GM12878 (cell line): ENCODE results near the gene MAP2K2. TPM values are rescaled to one million over a fixed set of nuclear protein-coding genes. Genes with fewer than 3 reads are reported as not detected.

Experiments
- KDM1A ChIP-seq: fragments of 200-600 bp; sonication (generic); IDR thresholded peaks from 2 replicates; pipeline ENCODE4 v1.6.1; 2016; ENCODE audit warnings: borderline replicate concordance
- PML ChIP-seq: IDR thresholded peaks from 2 replicates; pipeline ENCODE4 v1.6.1; 2012; ENCODE audit warnings: low read length, inconsistent platforms
- RAD51 ChIP-seq: fragments of 450-650 bp; IDR thresholded peaks from 2 replicates; pipeline ENCODE4 v1.6.1; 2016; ENCODE audit warnings: moderate library complexity, mild to moderate bottlenecking, inconsistent platforms
- SKIL ChIP-seq: fragments of 450-650 bp; IDR thresholded peaks from 2 replicates; pipeline ENCODE4 v1.6.1; 2017; ENCODE audit warnings: mild to moderate bottlenecking, low read depth, inconsistent platforms; ENCODE audit not compliant: poor library complexity, severe bottlenecking
- SMARCA5 ChIP-seq: fragments of 450-650 bp; IDR thresholded peaks from 2 replicates; pipeline ENCODE4 v1.6.1; 2017; ENCODE audit warnings: mild to moderate bottlenecking
- TARDBP ChIP-seq: IDR thresholded peaks from 2 replicates; pipeline ENCODE4 v1.6.1; 2016; ENCODE audit warnings: borderline replicate concordance
- ZBTB4 ChIP-seq: fragments of 450-650 bp; formaldehyde crosslinking; IDR thresholded peaks from 2 replicates; pipeline ENCODE4 v1.4.0; 2022; ENCODE audit warnings: mild to moderate bottlenecking, moderate library complexity
- polyA plus RNA-seq, 11 experiments: library from polyadenylated mRNA; depleted of rRNA in 4 of 11; unstranded in 6 of 11; stranded (reverse) in 5 of 11; fragments of >200 nt; fragmentation: Nextera tagmentation in 4 of 11; fragmentation: Illumina TruSeq in 1 of 11; extraction: Ambion mirVana in 4 of 11; extraction: Trizol in 1 of 11; gene quantifications; 1 replicate in 1 of 11; 2 replicates in 10 of 11; pipeline versions ENCODE4 v1.2.1 to v1.2.3, GENCODE V29; 2011 to 2016; ENCODE audit warnings: inconsistent platforms in 2 of 11, missing spikeins in 2 of 11, low read depth in 1 of 11
- total RNA-seq, 4 experiments: library from RNA; depleted of rRNA in 3 of 4; stranded (reverse); fragments of >200 nt in 3 of 4; fragmentation: Illumina TruSeq in 1 of 4; extraction: Trizol in 1 of 4; gene quantifications; 2 replicates each; pipeline versions ENCODE4 v1.2.1 to v1.2.3, GENCODE V29; 2013 to 2021
- TF ChIP-seq, protein P1 (sequence below): fragments of 450-650 bp; conservative IDR thresholded peaks from 2 replicates; pipeline ENCODE4 v1.6.1; 2017; ENCODE audit warnings: mild to moderate bottlenecking, moderate library complexity

The MAP2K2 gene
- total and polyA plus RNA-seq, 10 of the 15 experiments (the other 5 are each of a cell fraction or from before 2014, with no cell fraction given), result 1.00 to 210 (median 53.5) TPM

DNA sequence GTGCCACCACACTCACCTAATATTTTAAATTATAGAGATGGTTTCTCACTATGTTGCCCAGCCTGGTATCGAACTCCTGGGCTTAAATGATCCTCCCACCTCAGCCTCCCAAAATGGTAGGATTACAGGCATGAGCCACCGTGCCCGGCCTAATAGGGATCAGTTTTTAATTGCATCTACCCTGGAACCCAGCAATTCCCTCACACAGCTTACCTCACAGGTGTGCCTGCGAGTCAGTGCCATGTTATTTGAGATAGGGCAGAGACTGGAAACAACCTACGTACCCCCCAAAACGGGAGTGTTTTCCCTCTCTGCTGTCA, 14.3 kb downstream of the MAP2K2 start (continued):
- no peak for TF ChIP-seq ZBTB4 (CRISPR knock-in tag)
- TF ChIP-seq RAD51, result peak; percentile 63; the same call in 1 of the 2 replicates
- no peak for TF ChIP-seq SKIL
- TF ChIP-seq SMARCA5, result peak; percentile 94
- TF ChIP-seq PML, result no peak
- no peak for TF ChIP-seq TARDBP
- TF ChIP-seq, protein P1, sequence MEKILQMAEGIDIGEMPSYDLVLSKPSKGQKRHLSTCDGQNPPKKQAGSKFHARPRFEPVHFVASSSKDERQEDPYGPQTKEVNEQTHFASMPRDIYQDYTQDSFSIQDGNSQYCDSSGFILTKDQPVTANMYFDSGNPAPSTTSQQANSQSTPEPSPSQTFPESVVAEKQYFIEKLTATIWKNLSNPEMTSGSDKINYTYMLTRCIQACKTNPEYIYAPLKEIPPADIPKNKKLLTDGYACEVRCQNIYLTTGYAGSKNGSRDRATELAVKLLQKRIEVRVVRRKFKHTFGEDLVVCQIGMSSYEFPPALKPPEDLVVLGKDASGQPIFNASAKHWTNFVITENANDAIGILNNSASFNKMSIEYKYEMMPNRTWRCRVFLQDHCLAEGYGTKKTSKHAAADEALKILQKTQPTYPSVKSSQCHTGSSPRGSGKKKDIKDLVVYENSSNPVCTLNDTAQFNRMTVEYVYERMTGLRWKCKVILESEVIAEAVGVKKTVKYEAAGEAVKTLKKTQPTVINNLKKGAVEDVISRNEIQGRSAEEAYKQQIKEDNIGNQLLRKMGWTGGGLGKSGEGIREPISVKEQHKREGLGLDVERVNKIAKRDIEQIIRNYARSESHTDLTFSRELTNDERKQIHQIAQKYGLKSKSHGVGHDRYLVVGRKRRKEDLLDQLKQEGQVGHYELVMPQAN, result 0 out of 2 replicates have a peak, but pooled peaks have one; percentile 33
- no peak for TF ChIP-seq KDM1A
